GM18499 (cell line): ENCODE measurements around the gene RPTOR.
"Not testable (repeated sequence)": the region's sequence is repeated elsewhere in the genome, so short reads cannot be mapped to it uniquely, and the experiment has no call there.

Experiments
- ATAC-seq: cut with Tn5 transposase; IDR thresholded peaks from one replicate; pipeline ENCODE4 v1.9.1; 2021; ENCODE audit warnings: moderate number of reproducible peaks; ENCODE audit not compliant: insufficient read depth, unreplicated experiment

RPTOR gene

DNA sequence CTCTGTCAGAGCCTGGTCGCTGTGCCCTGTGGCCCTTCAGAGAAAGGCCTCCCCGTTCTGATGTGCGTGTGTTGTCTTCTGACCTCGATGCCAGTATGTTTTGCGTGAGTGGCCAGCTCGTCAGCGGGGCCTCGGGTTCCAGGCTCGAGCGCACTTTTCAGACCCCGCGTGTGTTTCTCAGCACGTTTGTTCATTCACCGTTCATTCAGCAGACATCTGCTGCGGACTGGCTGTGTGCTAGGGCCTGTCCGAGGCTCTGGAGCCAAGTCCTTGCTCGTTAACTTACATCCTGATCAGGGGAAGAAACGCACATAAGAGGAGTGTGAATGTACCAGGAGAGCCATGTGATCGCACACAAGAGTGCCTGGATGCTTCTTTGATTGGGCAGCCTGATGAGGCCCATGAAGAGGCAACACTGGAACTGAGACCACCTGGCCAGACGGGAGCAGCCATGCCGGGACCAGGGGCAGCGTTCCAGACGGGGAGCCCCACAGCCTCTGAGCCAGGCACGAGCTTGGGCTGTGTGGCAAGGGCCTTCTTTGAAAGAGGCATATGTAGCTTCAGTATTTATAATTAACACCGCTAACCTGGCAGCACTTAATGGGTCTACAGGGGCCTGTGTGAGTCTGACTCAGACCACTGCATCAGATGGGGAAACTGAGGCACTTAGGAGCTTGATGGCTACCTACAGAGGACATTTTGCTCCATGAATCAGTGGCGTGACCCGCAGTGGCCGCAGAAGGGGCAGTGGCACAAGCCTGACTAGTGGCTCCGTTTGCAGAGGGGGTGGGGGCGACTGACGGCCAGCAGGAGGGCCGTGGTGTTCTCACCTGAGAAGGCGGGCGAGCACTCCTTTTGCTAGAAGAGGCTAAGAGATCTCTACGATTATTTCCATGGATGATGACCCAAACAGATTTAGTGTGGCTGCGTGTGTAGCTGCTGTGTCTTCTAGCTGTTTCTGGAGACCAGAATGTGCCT, 259.1 kb downstream of the RPTOR start:
- ATAC-seq: no peak

- ATAC-seq: no peak
Measured at GRCh38 chr17:80804466-80804865, 259.8 kb downstream of the RPTOR start.

DNA sequence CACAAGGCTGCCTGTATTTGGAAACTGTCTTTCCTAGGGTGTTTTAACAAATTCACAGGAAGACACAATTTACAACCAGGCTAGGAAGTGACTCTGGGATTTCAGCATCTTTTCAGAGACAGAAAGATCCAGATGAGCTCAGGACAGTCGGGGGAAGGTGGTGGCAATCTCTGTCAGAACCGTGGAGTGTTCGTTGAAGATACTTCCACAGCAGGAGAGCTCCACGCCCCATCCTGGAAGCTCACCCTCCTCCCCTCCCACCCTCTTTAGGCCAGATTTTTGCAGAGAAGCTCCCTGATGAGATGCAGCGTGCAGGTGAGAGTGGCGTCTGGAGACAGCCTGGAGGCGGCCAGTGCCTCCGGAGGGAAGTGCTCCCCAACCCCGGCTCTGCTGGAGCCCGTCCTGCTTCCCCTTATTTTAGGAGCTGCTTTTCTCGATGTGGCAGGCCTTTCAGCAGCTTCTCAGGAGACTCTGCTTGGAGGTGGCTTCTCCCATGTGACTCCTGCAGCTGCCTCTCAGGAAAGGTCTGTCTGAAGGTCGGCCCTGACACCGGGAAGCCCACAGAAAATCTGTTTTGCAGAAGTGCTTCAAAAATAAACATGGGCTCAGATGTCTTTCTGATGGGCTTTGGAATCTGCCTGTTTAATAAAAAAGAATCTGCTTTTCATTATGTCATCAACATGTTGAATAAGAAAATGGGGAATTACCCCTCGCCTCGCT, 260.6 kb downstream of the RPTOR start:
- ATAC-seq: no peak

DNA sequence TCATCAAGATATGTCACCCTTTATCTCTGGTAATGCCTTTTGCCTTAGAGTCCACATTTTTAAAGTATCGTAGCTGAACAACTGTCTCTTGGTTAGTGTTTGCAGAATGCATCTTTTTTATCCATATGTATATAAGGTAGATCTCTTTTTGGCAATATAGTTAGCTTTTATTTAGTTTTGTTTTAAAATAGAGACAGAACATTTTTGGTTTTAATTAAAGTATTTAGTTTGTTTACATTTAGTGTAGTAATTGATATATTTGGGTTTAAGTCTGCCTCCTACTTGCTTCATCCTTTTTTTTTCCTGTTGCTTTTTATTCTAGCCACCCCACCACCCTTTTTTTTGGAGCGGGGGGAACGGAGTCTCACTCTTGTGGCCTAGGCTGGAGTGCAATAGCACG, 262.4 kb downstream of the RPTOR start:
- no peak for ATAC-seq

DNA sequence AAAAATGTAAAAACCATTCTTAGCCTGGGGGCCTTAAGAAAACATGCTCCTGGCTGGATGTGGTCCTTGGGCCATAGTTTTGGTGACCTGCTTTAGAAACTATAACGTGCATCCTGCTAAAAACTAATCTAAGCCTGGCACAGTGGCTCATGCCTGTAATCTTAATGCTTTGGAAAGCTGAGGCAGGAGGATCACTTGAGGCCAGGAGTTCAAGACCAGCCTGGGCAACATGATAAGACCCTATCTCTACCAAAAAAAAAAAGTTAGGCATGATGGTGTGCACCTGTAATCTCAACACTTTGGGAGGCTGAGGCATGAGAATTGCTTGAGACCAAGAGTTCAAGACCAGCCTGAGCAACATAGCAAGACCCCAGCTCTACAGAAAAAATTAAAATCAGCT, 263.2 kb downstream of the RPTOR start:
- no peak for ATAC-seq

- no peak for ATAC-seq
Measured at GRCh38 chr17:80811181-80812105, 266.8 kb downstream of the RPTOR start.

DNA sequence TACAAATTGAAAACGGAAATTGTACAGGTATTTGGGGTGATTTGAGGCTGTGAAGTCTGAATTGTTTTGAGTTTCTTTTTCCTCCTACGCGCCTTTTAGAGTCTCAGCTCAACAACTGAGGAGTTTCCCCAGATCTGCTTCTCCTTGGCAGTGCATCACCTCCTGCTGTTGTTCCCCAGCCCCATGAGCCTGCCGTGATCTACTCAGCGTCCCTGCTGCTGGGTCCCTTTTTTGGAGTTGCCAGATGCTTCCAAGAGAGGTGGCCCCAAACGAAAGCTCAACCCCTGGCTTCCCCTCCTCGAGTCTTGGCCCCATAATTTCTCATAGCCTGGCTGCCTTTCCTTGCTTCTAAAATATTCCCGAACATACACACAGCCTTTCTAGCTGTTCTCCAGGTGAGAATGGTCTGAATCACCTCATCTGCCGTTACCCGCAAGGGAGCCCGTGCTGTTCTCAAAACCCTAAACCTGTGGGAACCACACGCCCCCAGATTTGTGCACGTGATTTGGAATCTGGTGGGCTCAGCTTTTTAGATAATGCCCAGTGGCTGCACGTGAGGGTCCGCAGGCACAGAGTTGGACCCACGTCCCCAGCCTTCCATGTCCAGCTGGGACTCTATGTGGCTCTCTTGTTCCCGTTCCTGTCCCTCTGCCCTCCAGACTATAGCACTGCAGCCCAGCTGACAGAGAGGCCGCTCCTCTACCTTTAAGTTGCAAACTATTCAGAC, 267.9 kb downstream of the RPTOR start:
- ATAC-seq: no peak

DNA sequence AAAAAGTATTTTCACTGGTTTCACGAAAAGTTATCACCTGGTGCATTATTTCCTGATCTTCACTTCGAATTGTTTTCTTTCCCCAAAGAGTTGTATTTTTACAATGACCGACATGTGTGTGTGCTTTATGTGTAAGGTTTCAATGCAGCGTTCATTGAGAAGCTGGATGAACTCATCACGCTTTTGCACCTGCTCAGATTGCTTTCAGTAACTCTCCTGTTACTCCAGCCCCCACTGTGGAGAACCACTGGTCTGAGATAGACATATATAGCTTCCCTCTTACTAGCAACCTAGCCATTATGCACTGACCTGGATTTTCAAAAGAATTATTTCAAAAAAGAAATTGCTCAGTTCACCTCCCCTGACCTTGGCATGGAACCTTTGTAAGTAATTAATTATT, 268.7 kb downstream of the RPTOR start:
- no peak for ATAC-seq

- ATAC-seq: no peak
Measured at GRCh38 chr17:80814491-80814890, 269.9 kb downstream of the RPTOR start.

DNA sequence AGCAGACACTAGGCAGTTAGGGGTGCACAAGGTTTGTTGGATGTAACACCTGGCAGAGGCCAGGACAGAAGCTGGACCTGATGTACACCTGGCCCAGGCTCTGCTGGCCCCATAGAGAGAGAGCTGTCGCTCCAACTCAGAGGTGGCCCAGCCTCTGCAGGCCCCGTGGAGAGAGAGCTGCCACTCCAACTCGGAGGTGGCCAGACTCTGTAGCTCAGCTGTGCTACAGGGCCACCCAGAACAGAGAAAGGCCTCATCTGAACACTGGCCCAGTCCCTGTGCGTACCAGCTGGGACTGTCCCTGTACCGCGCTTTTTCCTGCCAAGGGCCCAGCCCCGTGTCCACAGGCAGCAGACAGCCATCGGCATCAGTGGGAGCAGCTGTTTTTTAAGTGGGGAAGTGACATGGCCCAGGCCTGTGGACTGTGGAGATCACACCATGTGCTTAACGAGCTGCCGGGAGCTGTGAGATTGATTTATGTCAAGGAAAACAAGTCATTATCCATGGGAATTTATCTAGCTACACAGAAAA, 270.6 kb downstream of the RPTOR start:
- ATAC-seq: no peak

DNA sequence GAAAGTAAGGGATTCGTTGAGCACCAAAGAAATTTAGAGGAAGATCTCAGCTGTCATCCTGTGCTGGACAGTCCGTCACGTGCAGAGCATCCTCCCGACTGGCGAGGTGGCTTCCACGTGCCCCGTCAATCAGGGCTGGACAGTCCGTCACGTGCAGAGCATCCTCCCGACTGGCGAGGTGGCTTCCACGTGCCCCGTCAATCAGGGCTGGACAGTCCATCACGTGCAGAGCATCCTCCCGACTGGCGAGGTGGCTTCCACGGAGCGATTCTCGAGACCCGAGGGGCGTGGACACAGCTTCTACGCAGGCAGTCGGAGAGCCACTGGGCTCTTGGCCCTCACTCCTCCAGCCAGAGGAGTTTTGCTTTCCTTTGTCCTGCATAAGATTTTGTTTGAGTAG, 271.1 kb downstream of the RPTOR start:
- ATAC-seq: not testable (repeated sequence)

DNA sequence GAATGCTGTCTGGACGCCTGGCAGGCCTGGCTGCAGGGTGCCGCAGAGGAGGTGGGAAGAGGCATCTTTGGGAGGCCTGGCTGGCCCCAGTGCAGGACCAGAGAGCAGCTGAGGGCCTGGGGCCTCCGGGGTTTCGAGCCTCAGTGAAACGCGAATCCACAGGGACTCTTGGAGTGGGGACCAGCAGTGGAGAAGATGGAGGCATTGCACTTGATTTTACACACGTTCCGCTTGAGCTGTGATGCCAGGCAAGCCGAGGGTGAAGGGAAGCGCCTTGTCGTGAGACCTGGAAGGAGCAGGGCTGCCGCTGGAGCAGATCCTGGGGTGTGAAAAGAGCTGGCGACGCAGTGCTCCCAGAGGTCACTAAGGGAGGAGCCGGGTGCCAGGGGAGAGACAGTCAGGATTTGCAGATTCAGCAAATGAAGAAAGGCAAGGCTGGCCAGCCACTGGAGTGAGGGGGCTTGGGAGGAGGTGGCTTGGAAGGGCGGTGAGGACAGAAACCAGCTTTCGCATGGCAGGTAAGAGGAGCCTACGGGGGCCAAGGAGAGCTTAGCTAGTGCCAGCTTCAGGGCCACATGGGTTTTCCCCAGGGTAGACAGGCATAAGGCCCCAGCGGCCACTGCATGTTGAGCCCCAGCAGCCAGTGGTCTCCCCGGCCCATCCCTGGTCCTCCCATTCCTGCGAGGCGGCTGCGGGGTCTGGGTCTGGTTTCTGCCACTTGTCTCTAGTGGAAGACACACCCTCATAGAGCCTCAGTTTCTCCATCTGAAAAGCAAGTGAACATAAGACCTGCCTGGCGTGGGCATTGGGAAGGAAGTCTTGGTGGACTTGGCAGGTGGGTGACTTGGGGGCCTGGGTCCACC, 271.8 kb downstream of the RPTOR start:
- ATAC-seq: no peak

DNA sequence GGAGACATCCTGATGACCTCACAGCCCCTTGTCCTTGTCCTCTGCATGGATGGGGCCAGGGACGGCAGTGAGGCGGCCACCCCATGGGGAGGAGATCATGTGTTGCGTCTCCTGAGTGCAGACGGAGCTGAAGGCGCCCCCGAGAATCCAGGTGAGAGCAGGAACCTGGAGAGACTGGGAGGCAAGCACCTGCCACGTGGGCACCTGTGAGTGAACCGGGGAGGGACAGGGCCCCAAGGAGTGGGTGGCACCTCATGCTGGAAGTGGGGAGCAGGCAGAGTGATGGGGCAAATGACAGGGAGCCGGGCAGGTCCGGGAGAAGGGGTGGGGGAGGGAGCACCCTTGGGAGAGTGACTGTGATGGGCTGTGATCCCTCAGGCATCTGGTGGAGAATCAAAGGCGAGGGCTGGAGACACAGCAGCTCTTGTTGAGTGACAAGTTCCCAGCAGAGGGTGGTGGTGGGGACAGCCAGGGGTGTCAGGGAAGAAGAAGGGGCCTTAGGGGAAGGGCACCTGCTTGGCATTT, 272.7 kb downstream of the RPTOR start:
- no peak for ATAC-seq

DNA sequence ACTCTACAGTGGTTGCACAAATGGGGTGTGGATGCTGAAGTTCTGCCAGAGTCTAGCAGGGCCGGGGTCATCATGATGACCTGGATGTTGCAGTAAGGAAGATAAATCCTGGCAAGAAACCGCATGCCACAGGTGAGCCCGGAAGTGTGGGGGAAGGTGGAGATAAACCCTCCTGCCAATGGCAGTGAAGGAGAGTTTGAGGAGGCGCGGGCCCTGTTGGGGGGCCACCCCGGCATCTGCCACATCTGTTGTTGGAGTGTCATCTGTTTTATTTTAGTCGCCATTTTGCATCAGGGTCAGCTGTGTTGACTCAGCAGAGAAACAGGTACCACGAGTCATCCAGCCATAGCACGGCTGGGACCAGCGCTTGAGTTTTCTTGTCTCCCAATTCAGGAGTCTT, 273.2 kb downstream of the RPTOR start:
- no peak for ATAC-seq

DNA sequence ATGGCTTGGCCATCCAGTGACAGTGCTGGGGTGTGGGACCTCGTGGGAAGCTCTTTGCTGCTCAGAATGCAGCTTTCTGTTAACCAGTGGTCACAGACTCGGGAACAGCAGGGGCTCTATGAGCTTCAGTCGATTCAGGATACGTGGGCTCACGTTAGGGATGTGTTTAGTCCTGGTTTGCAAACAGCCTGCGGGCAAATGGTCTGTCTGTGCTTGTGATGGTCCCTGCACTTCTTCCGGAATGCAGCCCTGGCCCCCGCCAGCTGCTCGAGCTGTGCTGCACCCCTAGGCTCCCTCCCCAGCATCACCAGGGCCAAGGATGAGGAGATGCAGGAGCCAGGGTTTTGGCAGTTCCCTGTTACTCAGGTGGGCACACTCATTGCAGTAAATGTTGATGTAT, 274.2 kb downstream of the RPTOR start:
- ATAC-seq: no peak

GRCh38 chr17:80819422-80820164, 275.0 kb downstream of the RPTOR start:
- no peak for ATAC-seq

DNA sequence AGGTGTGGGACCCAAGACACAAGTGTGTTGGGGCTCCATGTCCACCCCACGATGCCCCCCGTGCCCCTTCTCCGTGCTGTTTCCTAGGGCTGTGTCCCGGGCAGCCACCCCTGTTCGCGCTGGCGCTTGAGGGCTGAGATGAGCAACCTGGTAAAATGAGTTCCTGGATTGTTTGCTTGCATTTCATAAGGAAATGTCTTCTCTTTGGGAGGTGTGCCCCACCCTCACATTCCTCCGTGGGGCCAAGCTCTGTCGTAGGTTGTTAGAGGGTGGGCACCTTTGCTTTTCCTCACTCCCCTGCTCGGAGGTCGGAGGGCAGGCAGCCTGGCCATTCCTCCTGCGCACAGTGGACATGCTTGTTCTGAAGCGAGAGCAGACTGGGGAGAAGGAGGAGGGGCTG, 275.7 kb downstream of the RPTOR start:
- ATAC-seq: no peak

DNA sequence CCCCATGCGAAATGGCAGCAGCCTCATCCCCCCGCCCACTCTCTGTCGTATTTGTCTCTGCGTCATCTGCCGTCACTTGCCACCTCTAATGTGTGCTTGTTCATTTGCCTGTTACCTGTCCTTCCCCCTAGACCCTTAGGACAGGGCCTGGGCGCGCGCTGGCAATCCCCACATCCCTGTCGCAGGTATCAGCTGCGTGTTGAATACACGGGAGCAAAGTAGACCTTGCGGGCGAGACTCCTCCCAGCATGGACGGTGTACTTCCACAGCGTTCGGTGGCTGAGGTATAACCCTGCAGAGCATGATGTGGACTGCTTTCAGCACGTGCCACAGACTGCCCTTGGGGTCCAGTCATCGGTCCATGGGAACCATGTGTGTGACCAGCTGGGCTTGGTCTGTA, 276.9 kb downstream of the RPTOR start:
- no peak for ATAC-seq
